Measurements from ENCODE around the gene KYNU. TPM values are rescaled to one million over a fixed set of nuclear protein-coding genes. Genes with fewer than 3 reads are reported as not detected.
"Not testable (repeated sequence)": the region's sequence is repeated elsewhere in the genome, so short reads cannot be mapped to it uniquely, and the experiment has no call there.

Gene KYNU
- total RNA-seq, 1 donor from 2014 or later, result 34.5 TPM

GRCh38 chr2:142875652-142876051 is 1.8 kb upstream of the KYNU start:
- ATAC-seq, result no peak
- no peak for TF ChIP-seq CTCF (IDR thresholded peaks at IDR 0.05)

GRCh38 chr2:142876423-142876822 is 1.0 kb upstream of the KYNU start:
- H3K27me3 ChIP-seq, result no peaks in the 10 kb centered on the region
- no peak overlapping the region for H3K27ac ChIP-seq
- no peaks in the 10 kb centered on the region for H3K36me3 ChIP-seq
- DNase-seq, result no peak
- intact Hi-C loops (cut with DNase I), result no loop called here
- H3K4me3 ChIP-seq, result no peak overlapping the region
- no peak for TF ChIP-seq CTCF (IDR thresholded peaks at IDR 0.05)
- H3K4me1 ChIP-seq, result peaks cover 5% of the 10 kb centered on the region
- no peaks in the 10 kb centered on the region for H3K9me3 ChIP-seq
- ATAC-seq, result no peak

More at GRCh38 chr2:142875652-142876051, 1.8 kb upstream of the KYNU start:
- DNase-seq, result no peak
- no peak overlapping the region for H3K4me3 ChIP-seq
- H3K27ac ChIP-seq, result peak overlapping the region; percentile 74
- H3K27me3 ChIP-seq, result no peaks in the 10 kb centered on the region
- peaks cover 5% of the 10 kb centered on the region for H3K4me1 ChIP-seq
- intact Hi-C loops (cut with DNase I), result no loop called here
- H3K36me3 ChIP-seq, result no peaks in the 10 kb centered on the region
- no peaks in the 10 kb centered on the region for H3K9me3 ChIP-seq

- no peaks in the 10 kb centered on the region for H3K9me3 ChIP-seq
- intact Hi-C loops (cut with DNase I), result no loop called here
- peak overlapping the region; percentile 33 for H3K4me3 ChIP-seq
- H3K4me1 ChIP-seq, result peaks cover 5% of the 10 kb centered on the region
- H3K27me3 ChIP-seq, result no peaks in the 10 kb centered on the region
- DNase-seq, result no peak
- ATAC-seq, result no peak
- H3K36me3 ChIP-seq, result no peaks in the 10 kb centered on the region
- peak overlapping the region; percentile 60 for H3K27ac ChIP-seq
- TF ChIP-seq CTCF (IDR thresholded peaks at IDR 0.05), result no peak
Observed at GRCh38 chr2:142878031-142878678, 691 bp downstream of the KYNU start.

GRCh38 chr2:142879151-142879550 is 1.7 kb downstream of the KYNU start:
- H3K36me3 ChIP-seq, result no peaks in the 10 kb centered on the region
- no peaks in the 10 kb centered on the region for H3K4me1 ChIP-seq
- no peak overlapping the region for H3K27ac ChIP-seq
- no peak for TF ChIP-seq CTCF (IDR thresholded peaks at IDR 0.05)
- H3K27me3 ChIP-seq, result no peaks in the 10 kb centered on the region
- H3K4me3 ChIP-seq, result peak overlapping the region; percentile 33
- ATAC-seq (no peak), DNase-seq (no peak)
- H3K9me3 ChIP-seq, result no peaks in the 10 kb centered on the region
- intact Hi-C loops (cut with DNase I), result no loop called here

GRCh38 chr2:142880279-142880678 is 2.8 kb downstream of the KYNU start:
- no peaks in the 10 kb centered on the region for H3K27me3 ChIP-seq
- ATAC-seq (no peak), DNase-seq (no peak)
- H3K4me1 ChIP-seq, result no peaks in the 10 kb centered on the region
- intact Hi-C loops (cut with DNase I), result no loop called here
- TF ChIP-seq CTCF (IDR thresholded peaks at IDR 0.05), result no peak
- H3K4me3 ChIP-seq, result no peak overlapping the region
- H3K9me3 ChIP-seq, result no peaks in the 10 kb centered on the region
- no peak overlapping the region for H3K27ac ChIP-seq
- H3K36me3 ChIP-seq, result no peaks in the 10 kb centered on the region

- Histone ChIP-seq H3K4me1 (no peaks in the 10 kb centered on the region), H3K4me3 (no peak overlapping the region), H3K27me3 (no peaks in the 10 kb centered on the region), H3K27ac (no peak overlapping the region), H3K36me3 (no peaks in the 10 kb centered on the region), H3K9me3 (no peaks in the 10 kb centered on the region)
- no peak for ATAC-seq
- DNase-seq, result no peak
- intact Hi-C loops (cut with DNase I), result no loop called here
- TF ChIP-seq CTCF (IDR thresholded peaks at IDR 0.05), result no peak
Observed at GRCh38 chr2:142881619-142882018, 4.2 kb downstream of the KYNU start.

GRCh38 chr2:142882500-142882899 is 5.0 kb downstream of the KYNU start:
- intact Hi-C loops (cut with DNase I); H3K27ac ChIP-seq; H3K4me1 ChIP-seq; H3K9me3 ChIP-seq; H3K27me3 ChIP-seq; H3K4me3 ChIP-seq; DNase-seq; ATAC-seq; H3K36me3 ChIP-seq: not testable (repeated sequence)
